Measurements from ENCODE around the gene KLHDC7B.
"Not testable (repeated sequence)": the region's sequence is repeated elsewhere in the genome, so short reads cannot be mapped to it uniquely, and the experiment has no call there.

The KLHDC7B gene

GRCh38 chr22:50517495-50518260 lies 28.0 kb upstream of the KLHDC7B start:
- no peak for DNase-seq

- DNase-seq: no peak
Observed at GRCh38 chr22:50518606-50519005, 27.1 kb upstream of the KLHDC7B start.

- DNase-seq: no peak
Observed at GRCh38 chr22:50519151-50519550, 26.5 kb upstream of the KLHDC7B start.

- not testable (repeated sequence) for DNase-seq
Observed at GRCh38 chr22:50520184-50520583, 25.5 kb upstream of the KLHDC7B start.

GRCh38 chr22:50520826-50521453 lies 24.8 kb upstream of the KLHDC7B start:
- DNase-seq: no peak

GRCh38 chr22:50521710-50522109 lies 24.0 kb upstream of the KLHDC7B start:
- DNase-seq: no peak

GRCh38 chr22:50522208-50522805 lies 23.4 kb upstream of the KLHDC7B start:
- no peak for DNase-seq

- no peak for DNase-seq
Observed at GRCh38 chr22:50522806-50523438, 22.8 kb upstream of the KLHDC7B start.

GRCh38 chr22:50523458-50523805 lies 22.3 kb upstream of the KLHDC7B start:
- no peak for DNase-seq

GRCh38 chr22:50523806-50524675 lies 21.7 kb upstream of the KLHDC7B start:
- DNase-seq: no peak

GRCh38 chr22:50524676-50525103 lies 21.0 kb upstream of the KLHDC7B start:
- DNase-seq: no peak

GRCh38 chr22:50525104-50525857 lies 20.4 kb upstream of the KLHDC7B start, which contains the start of gene SCO2:
Gene SCO2, minus strand, starts transcription at chr22:50525598. Its CDS starts 1,187 bp downstream, at chr22:50524411.
- peak; percentile 93 to 98 for DNase-seq

GRCh38 chr22:50525858-50526107 lies 19.9 kb upstream of the KLHDC7B start:
- no peak for DNase-seq

- DNase-seq: peak; percentile 51 to 76
Observed at GRCh38 chr22:50526108-50526833, 19.4 kb upstream of the KLHDC7B start.

- no peak for DNase-seq
Observed at GRCh38 chr22:50526834-50527801, 18.6 kb upstream of the KLHDC7B start.

- no peak for DNase-seq
Observed at GRCh38 chr22:50527921-50528681, 17.6 kb upstream of the KLHDC7B start.

- DNase-seq: no peak
Observed at GRCh38 chr22:50528682-50529415, 16.9 kb upstream of the KLHDC7B start.

- no peak for DNase-seq
Observed at GRCh38 chr22:50529416-50529896, 16.2 kb upstream of the KLHDC7B start.

Data from NCI-H446 (cell line).